GM19467 (cell line): ENCODE results near the gene SSU72.
"Not testable (repeated sequence)": the region's sequence is repeated elsewhere in the genome, so short reads cannot be mapped to it uniquely, and the experiment has no call there.

Source experiments
- ATAC-seq: cut with Tn5 transposase; IDR thresholded peaks from one replicate; pipeline ENCODE4 v1.9.1; 2021; ENCODE audit warnings: mild to moderate bottlenecking, moderate library complexity; ENCODE audit not compliant: unreplicated experiment

SSU72 gene

GRCh38 chr1:1561801-1562470 lies 12.7 kb downstream of the SSU72 start:
- ATAC-seq, result no peak

GRCh38 chr1:1560178-1560577 lies 14.5 kb downstream of the SSU72 start:
- no peak for ATAC-seq

- ATAC-seq, result no peak
These were observed 15.6 kb downstream of the SSU72 start for GRCh38 chr1:1559066-1559465.

GRCh38 chr1:1558591-1558990 lies 16.1 kb downstream of the SSU72 start:
- ATAC-seq, result no peak

GRCh38 chr1:1557688-1558087 lies 17.0 kb downstream of the SSU72 start:
- ATAC-seq, result not testable (repeated sequence)

- ATAC-seq, result not testable (repeated sequence)
These were observed 17.7 kb downstream of the SSU72 start for GRCh38 chr1:1556961-1557360.

GRCh38 chr1:1556505-1556904 lies 18.2 kb downstream of the SSU72 start:
- ATAC-seq, result no peak

GRCh38 chr1:1554926-1555915 lies 19.4 kb downstream of the SSU72 start:
- no peak for ATAC-seq

GRCh38 chr1:1554550-1554925 lies 20.1 kb downstream of the SSU72 start:
- ATAC-seq, result no peak

GRCh38 chr1:1553821-1554494 lies 20.7 kb downstream of the SSU72 start:
- no peak for ATAC-seq

- no peak for ATAC-seq
These were observed 22.4 kb downstream of the SSU72 start for GRCh38 chr1:1552263-1552639.

- no peak for ATAC-seq
These were observed 23.0 kb downstream of the SSU72 start for GRCh38 chr1:1551524-1552262.

- no peak for ATAC-seq
These were observed 23.9 kb downstream of the SSU72 start for GRCh38 chr1:1550591-1551432.

GRCh38 chr1:1550087-1550486 lies 24.6 kb downstream of the SSU72 start:
- ATAC-seq, result no peak

- no peak for ATAC-seq
These were observed 26.1 kb downstream of the SSU72 start for GRCh38 chr1:1548591-1548990.

GRCh38 chr1:1547476-1547875 lies 27.2 kb downstream of the SSU72 start:
- ATAC-seq, result no peak

GRCh38 chr1:1547011-1547410 lies 27.7 kb downstream of the SSU72 start:
- ATAC-seq, result no peak

- ATAC-seq, result no peak
These were observed 28.5 kb downstream of the SSU72 start for GRCh38 chr1:1545946-1546737.

- no peak for ATAC-seq
These were observed 30.1 kb downstream of the SSU72 start for GRCh38 chr1:1544544-1544943.
